Measurements from ENCODE around the gene TNS1. TPM values are rescaled to one million over a fixed set of nuclear protein-coding genes. Genes with fewer than 3 reads are reported as not detected.

TNS1 gene
- total RNA-seq, 4 donors from 2014 or later = 461 to 648 (median 565) TPM

GRCh38 chr2:217880287-217880889 lies 122.4 kb downstream of the TNS1 start:
- TF ChIP-seq EP300 (IDR thresholded peaks at IDR 0.05) = no peak
- peak in 1 of 5 experiments; percentile 47 for TF ChIP-seq CTCF (IDR thresholded peaks at IDR 0.05)
- Histone ChIP-seq H3K27ac (peak overlapping the region in 2 of 4 donors; percentile 41 to 50), H3K9me3 (no peaks in the 10 kb centered on the region), H3K4me1 (peaks cover 0 to 49% (median 13%) of the 10 kb centered on the region in 4 donors), H3K4me3 (no peak overlapping the region), H3K27me3 (no peaks in the 10 kb centered on the region), H3K36me3 (peaks cover under 1 to 95% (median 2%) of the 10 kb centered on the region in 3 donors)
- DNase-seq (ENCODE audit: low spot score in 2 of 2) = no peak
- 39 to 41% methylated on average over 5 of the region's 5 CpGs for WGBS, 2 donors

GRCh38 chr2:217878915-217879590 lies 123.7 kb downstream of the TNS1 start:
- no peak for TF ChIP-seq POLR2A (IDR thresholded peaks at IDR 0.05)
- no peak for TF ChIP-seq CTCF (IDR thresholded peaks at IDR 0.05)
- no peak for TF ChIP-seq EP300 (IDR thresholded peaks at IDR 0.05)
- Histone ChIP-seq H3K9me3 (no peaks in the 10 kb centered on the region), H3K4me3 (no peak overlapping the region), H3K27ac (peak overlapping the region in 2 of 4 donors; percentile 41 to 50), H3K4me1 (peaks cover 0 to 49% (median 13%) of the 10 kb centered on the region in 4 donors), H3K36me3 (peaks cover 0 to 93% (median 0%) of the 10 kb centered on the region in 3 donors), H3K27me3 (no peaks in the 10 kb centered on the region)
- 40 to 44% methylated on average over 15 of the region's 15 CpGs for WGBS, 2 donors
- DNase-seq (ENCODE audit: low spot score in 2 of 2) = no peak

GRCh38 chr2:217877866-217878265 lies 124.9 kb downstream of the TNS1 start:
- no peak for TF ChIP-seq POLR2A (IDR thresholded peaks at IDR 0.05)
- TF ChIP-seq CTCF (IDR thresholded peaks at IDR 0.05) = no peak
- no peak for TF ChIP-seq EP300 (IDR thresholded peaks at IDR 0.05)
- H3K4me3 ChIP-seq = no peak overlapping the region
- peaks cover 0 to 49% (median 13%) of the 10 kb centered on the region in 4 donors for H3K4me1 ChIP-seq
- H3K9me3 ChIP-seq = no peaks in the 10 kb centered on the region
- H3K36me3 ChIP-seq = peaks cover 0 to 94% (median 0%) of the 10 kb centered on the region in 3 donors
- no peaks in the 10 kb centered on the region for H3K27me3 ChIP-seq
- no peak for DNase-seq (ENCODE audit: low spot score in 2 of 2)
- WGBS, 2 donors = 72 to 73% methylated on average over 3 to 8 of the region's 8 CpGs
- H3K27ac ChIP-seq = peak overlapping the region in 1 of 4 donors; percentile 6

- Histone ChIP-seq H3K4me3 (no peak overlapping the region), H3K27me3 (no peaks in the 10 kb centered on the region), H3K4me1 (peaks cover 0 to 60% (median 13%) of the 10 kb centered on the region in 4 donors), H3K27ac (peak overlapping the region in 2 of 4 donors; percentile 15 to 42), H3K36me3 (peaks cover 0 to 96% (median 0%) of the 10 kb centered on the region in 3 donors), H3K9me3 (no peaks in the 10 kb centered on the region)
- TF ChIP-seq EP300 (IDR thresholded peaks at IDR 0.05) (no peak), POLR2A (IDR thresholded peaks at IDR 0.05) (no peak), CTCF (IDR thresholded peaks at IDR 0.05) (no peak)
- WGBS, 2 donors = 82 to 83% methylated on average over 3 to 4 of the region's 4 CpGs
- DNase-seq (ENCODE audit: low spot score in 2 of 2) = no peak
These were observed 126.6 kb downstream of the TNS1 start for GRCh38 chr2:217876253-217876570.

- H3K9me3 ChIP-seq = no peaks in the 10 kb centered on the region
- peaks cover 0 to 95% (median 0%) of the 10 kb centered on the region in 3 donors for H3K36me3 ChIP-seq
- H3K27ac ChIP-seq = peak overlapping the region in 2 of 4 donors; percentile 15 to 42
- no peak for TF ChIP-seq CTCF (IDR thresholded peaks at IDR 0.05)
- TF ChIP-seq POLR2A (IDR thresholded peaks at IDR 0.05) = no peak
- no peak for TF ChIP-seq EP300 (IDR thresholded peaks at IDR 0.05)
- H3K4me1 ChIP-seq = peaks cover 0 to 60% (median 12%) of the 10 kb centered on the region in 4 donors
- no peak for DNase-seq (ENCODE audit: low spot score in 2 of 2)
- H3K27me3 ChIP-seq = no peaks in the 10 kb centered on the region
- no peak overlapping the region for H3K4me3 ChIP-seq
- WGBS, 2 donors = 73 to 83% methylated on average over 4 of the region's 4 CpGs
These were observed 127.1 kb downstream of the TNS1 start for GRCh38 chr2:217875556-217876252.

Measured in tibial nerve (tissue), 4 donors.